Stomach (tissue), 9 donors: ENCODE results near the gene PCLO. TPM values are rescaled to one million over a fixed set of nuclear protein-coding genes. Genes with fewer than 3 reads are reported as not detected.

Experiments
- DNase-seq, 2 donors: peaks; one replicate each; pipeline versions ENCODE4 v3.0.0 to v3.0.0-alpha.2; 2013 to 2019
- H3K27ac ChIP-seq, 5 donors: fragments of 200-600 bp in 4 of 5; sonication (generic) in 4 of 5; one replicate each; pipeline ENCODE4 v1.5.1; 2013 to 2019; ENCODE audit warnings: mild to moderate bottlenecking in 1 of 5, moderate library complexity in 1 of 5
- H3K27me3 ChIP-seq, 3 donors: fragments of 200-600 bp; sonication (generic); one replicate each; pipeline ENCODE4 v1.5.1; 2017 to 2019; ENCODE audit warnings: mixed run types in 1 of 3
- H3K36me3 ChIP-seq, 4 donors: fragments of 200-600 bp; sonication (generic); 1 replicate in 3 of 4; 2 replicates in 1 of 4; pipeline ENCODE4 v1.5.1; 2016 to 2019
- H3K4me1 ChIP-seq, 4 donors: fragments of 200-600 bp; sonication (generic); one replicate each; pipeline ENCODE4 v1.5.1; 2016 to 2019
- H3K4me3 ChIP-seq, 4 donors: fragments of 200-600 bp; sonication (generic) in 3 of 4; one replicate each; pipeline ENCODE4 v1.5.1; 2016 to 2019; ENCODE audit warnings: mild to moderate bottlenecking in 1 of 4
- H3K9me3 ChIP-seq, 4 donors: fragments of 200-600 bp; sonication (generic); one replicate each; pipeline ENCODE4 v1.5.1; 2016 to 2019
- EP300 ChIP-seq: sonication (generic); formaldehyde crosslinking; IDR thresholded peaks from one replicate; pipeline ENCODE4 v1.6.1; 2017; ENCODE audit warnings: antibody characterized with exemption
- POLR2A ChIP-seq, 4 donors: fragments of 450-650 bp; IDR thresholded peaks; one replicate each; pipeline ENCODE4 v1.6.1; 2016; ENCODE audit warnings: antibody characterized with exemption in 4 of 4, control low read depth in 2 of 4, mild to moderate bottlenecking in 1 of 4, moderate library complexity in 1 of 4
- POLR2AphosphoS5 ChIP-seq, 3 donors: sonication (generic); formaldehyde crosslinking; IDR thresholded peaks; one replicate each; pipeline ENCODE4 v1.6.1; 2016; ENCODE audit warnings: antibody characterized with exemption in 3 of 3
- WGBS, 5 donors: extraction: QIAGEN DNeasy Blood & Tissue Kit in 3 of 5; methylation state at CpG; one replicate each; pipeline versions ENCODE4 v1.1.5 to v1.1.7; 2013 to 2018; 5-methylcytosine and 5-hydroxymethylcytosine counted together
- intact Hi-C: fragments of 100-400 bp; cut with DNase I; formaldehyde crosslinking; loops from one replicate; pipeline ENCODE4 v1.15.1; 2023; ENCODE audit warnings: low total_unique reads
- polyA plus RNA-seq, 3 donors: library from polyadenylated mRNA; stranded (reverse); fragments of 200-250 nt; gene quantifications; one replicate each; pipeline ENCODE4 v1.2.3, GENCODE V29; 2013
- total RNA-seq, 5 donors: library from RNA; depleted of rRNA; stranded (reverse); fragments of >200 nt; gene quantifications; one replicate each; pipeline versions ENCODE4 v1.1.0 to v1.2.3, GENCODE V29; 2014 to 2016
- TF ChIP-seq, protein P1 (sequence below), 7 experiments: fragments of 450-650 bp in 4 of 7; fragments of 200-600 bp in 3 of 7; sonication (generic) in 3 of 7; IDR thresholded peaks; one replicate each; pipeline ENCODE4 v1.5.1; 2016 to 2019; ENCODE audit warnings: antibody characterized with exemption in 7 of 7, control low read depth in 2 of 7, mild to moderate bottlenecking in 1 of 7
- donor health status: healthy with polysubstance abuse.
- donor health status: Bipolar disorder and iron deficiency.
- donor health status: healthy.

Gene PCLO
- total and polyA plus RNA-seq, 8 donors: 0.31 to 8.1 (median 3.9) TPM

DNA sequence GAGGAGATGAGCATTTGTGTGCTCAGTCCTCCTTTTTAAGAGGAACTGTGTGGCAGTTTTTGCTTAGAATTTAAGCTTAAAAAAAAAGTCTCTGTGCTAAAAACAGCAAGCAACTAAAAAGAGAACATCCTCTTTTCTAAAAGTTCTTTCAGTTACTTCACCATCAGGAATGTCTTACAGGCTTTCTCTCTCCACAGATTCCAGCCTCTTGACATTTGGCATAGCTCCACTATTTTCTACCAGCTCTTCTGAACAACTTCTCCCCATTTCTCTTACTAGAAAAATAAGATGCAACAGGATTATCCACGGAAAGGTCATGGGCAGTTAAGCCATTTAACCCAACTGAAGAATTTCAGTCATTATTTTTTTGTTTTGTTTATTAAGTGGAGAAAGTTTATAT lies 13.2 kb downstream of the PCLO start:
- TF ChIP-seq, protein P1, sequence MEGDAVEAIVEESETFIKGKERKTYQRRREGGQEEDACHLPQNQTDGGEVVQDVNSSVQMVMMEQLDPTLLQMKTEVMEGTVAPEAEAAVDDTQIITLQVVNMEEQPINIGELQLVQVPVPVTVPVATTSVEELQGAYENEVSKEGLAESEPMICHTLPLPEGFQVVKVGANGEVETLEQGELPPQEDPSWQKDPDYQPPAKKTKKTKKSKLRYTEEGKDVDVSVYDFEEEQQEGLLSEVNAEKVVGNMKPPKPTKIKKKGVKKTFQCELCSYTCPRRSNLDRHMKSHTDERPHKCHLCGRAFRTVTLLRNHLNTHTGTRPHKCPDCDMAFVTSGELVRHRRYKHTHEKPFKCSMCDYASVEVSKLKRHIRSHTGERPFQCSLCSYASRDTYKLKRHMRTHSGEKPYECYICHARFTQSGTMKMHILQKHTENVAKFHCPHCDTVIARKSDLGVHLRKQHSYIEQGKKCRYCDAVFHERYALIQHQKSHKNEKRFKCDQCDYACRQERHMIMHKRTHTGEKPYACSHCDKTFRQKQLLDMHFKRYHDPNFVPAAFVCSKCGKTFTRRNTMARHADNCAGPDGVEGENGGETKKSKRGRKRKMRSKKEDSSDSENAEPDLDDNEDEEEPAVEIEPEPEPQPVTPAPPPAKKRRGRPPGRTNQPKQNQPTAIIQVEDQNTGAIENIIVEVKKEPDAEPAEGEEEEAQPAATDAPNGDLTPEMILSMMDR (IDR thresholded peaks at IDR 0.05): no peak
- H3K9me3 ChIP-seq: no peaks in the 10 kb centered on the region
- DNase-seq: no peak
- no peaks in the 10 kb centered on the region for H3K4me1 ChIP-seq
- intact Hi-C loops: no loop called here
- no peaks in the 10 kb centered on the region for H3K36me3 ChIP-seq
- H3K4me3 ChIP-seq: no peak overlapping the region
- H3K27me3 ChIP-seq: no peaks in the 10 kb centered on the region
- 55 to 77% (median 73%) methylated on average over 1 of the region's 1 CpG for WGBS, 5 donors
- H3K27ac ChIP-seq: no peak overlapping the region

DNA sequence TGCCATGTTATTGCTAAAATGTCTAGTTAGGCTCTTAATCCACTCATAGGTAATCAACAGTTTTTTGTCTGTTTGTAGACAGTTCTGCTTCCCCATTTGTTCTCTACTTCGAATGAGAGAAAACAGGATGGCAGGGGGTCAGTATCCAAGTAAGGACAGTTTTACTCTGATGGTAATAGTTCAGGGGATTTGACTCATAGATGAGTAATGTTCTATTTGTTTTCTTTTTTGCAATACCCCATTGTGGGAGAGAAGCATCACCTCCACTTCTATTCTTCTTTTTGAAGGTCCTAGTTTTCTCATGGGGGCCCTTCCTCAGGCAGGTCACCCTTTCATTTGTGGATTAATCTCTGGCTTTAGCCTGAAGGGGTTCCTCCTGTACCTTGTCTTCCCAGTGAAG lies 13.9 kb downstream of the PCLO start:
- no peaks in the 10 kb centered on the region for H3K9me3 ChIP-seq
- no peaks in the 10 kb centered on the region for H3K4me1 ChIP-seq
- no peak overlapping the region for H3K27ac ChIP-seq
- H3K36me3 ChIP-seq: no peaks in the 10 kb centered on the region
- no peak for TF ChIP-seq POLR2A (IDR thresholded peaks at IDR 0.05)
- TF ChIP-seq POLR2AphosphoS5 (IDR thresholded peaks at IDR 0.05): no peak
- TF ChIP-seq, protein P1 (IDR thresholded peaks at IDR 0.05): no peak
- TF ChIP-seq EP300: no peak
- intact Hi-C loops: no loop called here
- 58 to 85% (median 72%) methylated on average over 1 of the region's 1 CpG for WGBS, 5 donors
- no peak overlapping the region for H3K4me3 ChIP-seq
- DNase-seq: no peak
- H3K27me3 ChIP-seq: no peaks in the 10 kb centered on the region

DNA sequence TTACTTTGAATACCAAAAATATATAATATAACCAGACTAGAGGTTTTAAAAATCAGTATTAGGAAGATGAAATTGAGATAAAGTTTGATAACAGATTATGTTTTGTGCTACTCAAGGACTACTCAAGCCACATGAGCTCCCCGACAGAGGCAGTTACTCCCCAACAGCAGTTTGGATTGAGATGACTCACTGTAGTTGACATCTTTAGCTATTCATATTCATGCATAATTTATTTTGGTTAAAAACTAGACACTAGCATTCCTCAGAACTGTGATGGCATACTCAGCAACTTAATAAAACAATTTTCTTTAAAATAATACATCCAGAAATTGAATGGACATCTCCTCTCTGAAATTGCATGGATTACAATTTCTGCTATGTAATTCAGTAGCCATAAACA lies 19.6 kb downstream of the PCLO start:
- H3K4me3 ChIP-seq: no peak overlapping the region
- intact Hi-C loops: no loop called here
- no peaks in the 10 kb centered on the region for H3K9me3 ChIP-seq
- 89 to 95% (median 89%) methylated on average over 1 of the region's 1 CpG for WGBS, 5 donors
- no peak for DNase-seq
- no peak overlapping the region for H3K27ac ChIP-seq
- H3K36me3 ChIP-seq: no peaks in the 10 kb centered on the region
- no peaks in the 10 kb centered on the region for H3K4me1 ChIP-seq
- TF ChIP-seq EP300 (no peak), POLR2A (IDR thresholded peaks at IDR 0.05) (no peak), POLR2AphosphoS5 (IDR thresholded peaks at IDR 0.05) (no peak)
- TF ChIP-seq, protein P1 (IDR thresholded peaks at IDR 0.05): no peak
- H3K27me3 ChIP-seq: no peaks in the 10 kb centered on the region

DNA sequence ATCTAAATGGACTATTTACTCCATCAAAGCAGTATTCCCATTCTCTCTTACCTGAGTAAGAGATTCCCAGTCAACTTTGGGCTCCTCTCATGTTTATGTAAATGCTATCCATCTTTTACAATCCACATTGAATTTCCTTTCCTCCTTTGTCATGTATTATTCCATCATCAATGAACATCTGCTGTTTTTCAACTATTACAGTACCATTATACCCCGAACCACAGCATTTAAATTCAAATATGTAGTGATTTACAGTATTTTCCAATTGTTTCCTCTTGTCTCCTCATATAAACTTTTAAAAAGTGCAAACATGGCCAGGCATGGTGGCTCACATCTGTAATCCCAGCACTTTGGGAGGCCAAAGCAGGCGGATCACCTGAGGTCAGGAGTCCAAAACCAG lies 20.3 kb downstream of the PCLO start:
- Histone ChIP-seq H3K27ac (no peak overlapping the region), H3K27me3 (no peaks in the 10 kb centered on the region), H3K4me1 (no peaks in the 10 kb centered on the region), H3K36me3 (no peaks in the 10 kb centered on the region), H3K4me3 (no peak overlapping the region), H3K9me3 (no peaks in the 10 kb centered on the region)
- no peak for DNase-seq
- TF ChIP-seq POLR2A (IDR thresholded peaks at IDR 0.05) (no peak), EP300 (no peak), POLR2AphosphoS5 (IDR thresholded peaks at IDR 0.05) (no peak)
- intact Hi-C loops: no loop called here
- 80 to 92% (median 86%) methylated on average over 2 of the region's 2 CpGs for WGBS, 5 donors

DNA sequence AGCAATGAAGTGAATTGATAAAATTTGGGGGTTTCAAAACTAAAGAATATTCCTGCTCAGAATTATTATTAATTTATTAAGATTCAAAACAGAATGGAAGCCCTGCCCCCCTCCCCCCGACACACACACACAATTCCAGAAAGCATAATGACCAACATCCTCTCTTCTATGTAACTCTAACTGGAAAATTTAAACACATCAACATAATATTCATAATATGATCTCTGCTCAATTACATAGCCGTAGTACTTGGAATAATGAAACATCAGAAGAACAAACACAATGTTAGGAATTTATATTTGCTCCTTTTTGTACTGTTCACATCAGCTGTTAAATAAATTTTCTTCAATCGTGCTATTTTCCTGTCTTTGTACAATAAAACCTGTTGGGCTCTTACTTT lies 20.8 kb downstream of the PCLO start:
- H3K9me3 ChIP-seq: no peaks in the 10 kb centered on the region
- no peaks in the 10 kb centered on the region for H3K4me1 ChIP-seq
- no peak for DNase-seq
- intact Hi-C loops: no loop called here
- no peak overlapping the region for H3K4me3 ChIP-seq
- no peak for TF ChIP-seq POLR2A (IDR thresholded peaks at IDR 0.05)
- TF ChIP-seq, protein P1 (IDR thresholded peaks at IDR 0.05): no peak
- no peak for TF ChIP-seq EP300
- no peak for TF ChIP-seq POLR2AphosphoS5 (IDR thresholded peaks at IDR 0.05)
- no peaks in the 10 kb centered on the region for H3K27me3 ChIP-seq
- H3K27ac ChIP-seq: no peak overlapping the region
- 68 to 93% (median 89%) methylated on average over 3 of the region's 3 CpGs for WGBS, 5 donors
- H3K36me3 ChIP-seq: no peaks in the 10 kb centered on the region
